NCI-H2196 treated with DMSO at 0.1 percent for 48 hours (cell line): ENCODE measurements around the gene MGAT5.

Experiments
- DNase-seq: peaks from one replicate; lab custom pipeline; 2025; ENCODE audit not compliant: unreplicated experiment; lab: John Stamatoyannopoulos, UW

MGAT5 gene

GRCh38 chr2:134331081-134331480 is 77.2 kb downstream of the MGAT5 start:
- DNase-seq: no peak

- no peak for DNase-seq
These were observed 79.8 kb downstream of the MGAT5 start for GRCh38 chr2:134333646-134334189.

GRCh38 chr2:134334542-134335353 is 80.9 kb downstream of the MGAT5 start:
- DNase-seq: no peak

- no peak for DNase-seq
These were observed 81.7 kb downstream of the MGAT5 start for GRCh38 chr2:134335601-134336000.

GRCh38 chr2:134336352-134336751 is 82.5 kb downstream of the MGAT5 start:
- DNase-seq: no peak

GRCh38 chr2:134336921-134337320 is 83.0 kb downstream of the MGAT5 start:
- no peak for DNase-seq

- DNase-seq: no peak
These were observed 83.8 kb downstream of the MGAT5 start for GRCh38 chr2:134337631-134338030.

GRCh38 chr2:134338208-134338607 is 84.3 kb downstream of the MGAT5 start:
- DNase-seq: no peak

GRCh38 chr2:134341476-134341875 is 87.6 kb downstream of the MGAT5 start:
- DNase-seq: no peak

GRCh38 chr2:134344954-134345697 is 91.3 kb downstream of the MGAT5 start:
- no peak for DNase-seq

GRCh38 chr2:134346141-134346540 is 92.3 kb downstream of the MGAT5 start:
- DNase-seq: no peak

- no peak for DNase-seq
These were observed 93.9 kb downstream of the MGAT5 start for GRCh38 chr2:134347756-134348155.

GRCh38 chr2:134348239-134348638 is 94.4 kb downstream of the MGAT5 start:
- no peak for DNase-seq

GRCh38 chr2:134348760-134349159 is 94.9 kb downstream of the MGAT5 start:
- DNase-seq: no peak

- no peak for DNase-seq
These were observed 97.1 kb downstream of the MGAT5 start for GRCh38 chr2:134351016-134351415.

- no peak for DNase-seq
These were observed 98.0 kb downstream of the MGAT5 start for GRCh38 chr2:134351899-134352298.

- DNase-seq: no peak
These were observed 99.0 kb downstream of the MGAT5 start for GRCh38 chr2:134352844-134353243.

- DNase-seq: no peak
These were observed 100.7 kb downstream of the MGAT5 start for GRCh38 chr2:134354611-134355010.

GRCh38 chr2:134357814-134358213 is 103.9 kb downstream of the MGAT5 start:
- DNase-seq: no peak

- DNase-seq: peak; percentile 88
These were observed 105.7 kb downstream of the MGAT5 start for GRCh38 chr2:134359367-134360081.

- DNase-seq: no peak
These were observed 107.0 kb downstream of the MGAT5 start for GRCh38 chr2:134360745-134361487.
